WTC11 (cell line): ENCODE data around the gene RIPOR2.

Source experiments
- IRF2 ChIP-seq: sonication (generic); formaldehyde crosslinking; IDR thresholded peaks from 2 replicates; pipeline ENCODE4 v1.8.0; 2022; ENCODE audit warnings: low read depth, missing genetic modification reagents, borderline replicate concordance
- TF ChIP-seq, protein P1 (sequence below): fragments of 200-600 bp; IDR thresholded peaks from 2 replicates; pipeline ENCODE4 v1.8.0; 2022; ENCODE audit warnings: antibody characterized with exemption
- TF ChIP-seq, protein P2 (sequence below): sonication (generic); formaldehyde crosslinking; IDR thresholded peaks from 2 replicates; pipeline ENCODE4 v1.8.0; 2023; ENCODE audit warnings: mild to moderate bottlenecking, missing genetic modification reagents
- TF ChIP-seq, protein P3 (sequence below): sonication (generic); formaldehyde crosslinking; IDR thresholded peaks from 2 replicates; pipeline ENCODE4 v1.8.1; 2023; ENCODE audit warnings: mild to moderate bottlenecking, missing genetic modification reagents, moderate library complexity

- TF ChIP-seq, protein P1, sequence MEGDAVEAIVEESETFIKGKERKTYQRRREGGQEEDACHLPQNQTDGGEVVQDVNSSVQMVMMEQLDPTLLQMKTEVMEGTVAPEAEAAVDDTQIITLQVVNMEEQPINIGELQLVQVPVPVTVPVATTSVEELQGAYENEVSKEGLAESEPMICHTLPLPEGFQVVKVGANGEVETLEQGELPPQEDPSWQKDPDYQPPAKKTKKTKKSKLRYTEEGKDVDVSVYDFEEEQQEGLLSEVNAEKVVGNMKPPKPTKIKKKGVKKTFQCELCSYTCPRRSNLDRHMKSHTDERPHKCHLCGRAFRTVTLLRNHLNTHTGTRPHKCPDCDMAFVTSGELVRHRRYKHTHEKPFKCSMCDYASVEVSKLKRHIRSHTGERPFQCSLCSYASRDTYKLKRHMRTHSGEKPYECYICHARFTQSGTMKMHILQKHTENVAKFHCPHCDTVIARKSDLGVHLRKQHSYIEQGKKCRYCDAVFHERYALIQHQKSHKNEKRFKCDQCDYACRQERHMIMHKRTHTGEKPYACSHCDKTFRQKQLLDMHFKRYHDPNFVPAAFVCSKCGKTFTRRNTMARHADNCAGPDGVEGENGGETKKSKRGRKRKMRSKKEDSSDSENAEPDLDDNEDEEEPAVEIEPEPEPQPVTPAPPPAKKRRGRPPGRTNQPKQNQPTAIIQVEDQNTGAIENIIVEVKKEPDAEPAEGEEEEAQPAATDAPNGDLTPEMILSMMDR, result no peak
- TF ChIP-seq IRF2 (CRISPR knock-in tag), result no peak
- TF ChIP-seq, protein P2, sequence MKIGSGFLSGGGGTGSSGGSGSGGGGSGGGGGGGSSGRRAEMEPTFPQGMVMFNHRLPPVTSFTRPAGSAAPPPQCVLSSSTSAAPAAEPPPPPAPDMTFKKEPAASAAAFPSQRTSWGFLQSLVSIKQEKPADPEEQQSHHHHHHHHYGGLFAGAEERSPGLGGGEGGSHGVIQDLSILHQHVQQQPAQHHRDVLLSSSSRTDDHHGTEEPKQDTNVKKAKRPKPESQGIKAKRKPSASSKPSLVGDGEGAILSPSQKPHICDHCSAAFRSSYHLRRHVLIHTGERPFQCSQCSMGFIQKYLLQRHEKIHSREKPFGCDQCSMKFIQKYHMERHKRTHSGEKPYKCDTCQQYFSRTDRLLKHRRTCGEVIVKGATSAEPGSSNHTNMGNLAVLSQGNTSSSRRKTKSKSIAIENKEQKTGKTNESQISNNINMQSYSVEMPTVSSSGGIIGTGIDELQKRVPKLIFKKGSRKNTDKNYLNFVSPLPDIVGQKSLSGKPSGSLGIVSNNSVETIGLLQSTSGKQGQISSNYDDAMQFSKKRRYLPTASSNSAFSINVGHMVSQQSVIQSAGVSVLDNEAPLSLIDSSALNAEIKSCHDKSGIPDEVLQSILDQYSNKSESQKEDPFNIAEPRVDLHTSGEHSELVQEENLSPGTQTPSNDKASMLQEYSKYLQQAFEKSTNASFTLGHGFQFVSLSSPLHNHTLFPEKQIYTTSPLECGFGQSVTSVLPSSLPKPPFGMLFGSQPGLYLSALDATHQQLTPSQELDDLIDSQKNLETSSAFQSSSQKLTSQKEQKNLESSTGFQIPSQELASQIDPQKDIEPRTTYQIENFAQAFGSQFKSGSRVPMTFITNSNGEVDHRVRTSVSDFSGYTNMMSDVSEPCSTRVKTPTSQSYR, result no peak
- TF ChIP-seq, protein P3, sequence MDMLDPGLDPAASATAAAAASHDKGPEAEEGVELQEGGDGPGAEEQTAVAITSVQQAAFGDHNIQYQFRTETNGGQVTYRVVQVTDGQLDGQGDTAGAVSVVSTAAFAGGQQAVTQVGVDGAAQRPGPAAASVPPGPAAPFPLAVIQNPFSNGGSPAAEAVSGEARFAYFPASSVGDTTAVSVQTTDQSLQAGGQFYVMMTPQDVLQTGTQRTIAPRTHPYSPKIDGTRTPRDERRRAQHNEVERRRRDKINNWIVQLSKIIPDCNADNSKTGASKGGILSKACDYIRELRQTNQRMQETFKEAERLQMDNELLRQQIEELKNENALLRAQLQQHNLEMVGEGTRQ, result no peak
Measured at GRCh38 chr6:24788031-24788665, 147.6 kb downstream of the RIPOR2 start.
